K562 (cell line): ENCODE data around the gene ITGB2. TPM values are rescaled to one million over a fixed set of nuclear protein-coding genes. Genes with fewer than 3 reads are reported as not detected.
A peak's percentile ranks its signal among the peaks of the same experiment; 100 is the strongest.

Source experiments
- ATF7 ChIP-seq: fragments of 450-650 bp; IDR thresholded peaks from 2 replicates; pipeline ENCODE4 v1.7.1; 2014; ENCODE audit warnings: mild to moderate bottlenecking, moderate library complexity
- BACH1 ChIP-seq: fragments of 200-800 bp; sonication (Bioruptor generic); IDR thresholded peaks from 2 replicates; pipeline ENCODE4 v1.6.1; 2016; ENCODE audit warnings: missing genetic modification characterization, missing compliant biosample characterization
- EP300 ChIP-seq: IDR thresholded peaks from 2 replicates; pipeline ENCODE4 v1.6.1; 2012; ENCODE audit warnings: low read length, improper control_type of control experiment
- ETV1 ChIP-seq: fragments of 450-650 bp; conservative IDR thresholded peaks from 2 replicates; pipeline ENCODE4 v1.6.1; 2016; ENCODE audit warnings: missing genetic modification characterization, control low read depth, low read depth, missing compliant biosample characterization
- GABPA ChIP-seq: fragments of 200-800 bp; sonication (Bioruptor generic); conservative IDR thresholded peaks from 2 replicates; pipeline ENCODE4 v1.6.1; 2016; ENCODE audit warnings: low read depth, missing genetic modification characterization, missing compliant biosample characterization
- GABPB1 ChIP-seq: sonication (generic); formaldehyde crosslinking; IDR thresholded peaks from 2 replicates; pipeline ENCODE4 v1.8.0; 2022; ENCODE audit warnings: mild to moderate bottlenecking, missing genetic modification reagents
- MBD2 ChIP-seq: sonication (generic); IDR thresholded peaks from 2 replicates; pipeline ENCODE4 v1.6.1; 2016; ENCODE audit warnings: low read depth, borderline replicate concordance
- RCOR1 ChIP-seq, 2 experiments: IDR thresholded peaks; 2 replicates each; pipeline ENCODE4 v1.6.1; 2012; ENCODE audit warnings: low read depth in 2 of 2, low read length in 2 of 2, borderline replicate concordance in 1 of 2, improper control_type of control experiment in 1 of 2
- SMARCA4 ChIP-seq: fragments of 450-650 bp; IDR thresholded peaks from 2 replicates; pipeline ENCODE4 v1.6.1; 2016
- TBP ChIP-seq: optimal IDR thresholded peaks from 2 replicates; pipeline ENCODE3; 2011; ENCODE audit warnings: low read depth, low read length, improper control_type of control experiment
- ZNF644 ChIP-seq: fragments of 200-800 bp; sonication (Bioruptor generic); IDR thresholded peaks from 2 replicates; pipeline ENCODE4 v1.6.1; 2016; ENCODE audit warnings: low read depth, missing genetic modification characterization, missing compliant biosample characterization
- polyA plus RNA-seq, 8 experiments: library from polyadenylated mRNA; depleted of rRNA in 4 of 8; stranded (reverse) in 5 of 8; unstranded in 3 of 8; fragments of >200 nt; fragmentation: Nextera tagmentation in 2 of 8; fragmentation: Illumina TruSeq in 1 of 8; extraction: Ambion mirVana in 2 of 8; extraction: Trizol in 1 of 8; gene quantifications; 2 replicates each; pipeline versions ENCODE4 v1.2.1 to v1.2.3, GENCODE V29; 2011 to 2014; ENCODE audit warnings: inconsistent platforms in 1 of 8, missing spikeins in 1 of 8
- total RNA-seq, 7 experiments: library from RNA; depleted of rRNA in 6 of 7; stranded (reverse); fragments of >200 nt in 6 of 7; fragmentation: Illumina TruSeq in 2 of 7; extraction: Trizol in 2 of 7; gene quantifications; 2 replicates each; pipeline versions ENCODE4 v1.2.1 to v1.2.3, GENCODE V29; 2011 to 2021; ENCODE audit warnings: low replicate concordance in 1 of 7
- TF ChIP-seq, protein P1 (sequence below), 2 experiments: fragments of 450-650 bp; formaldehyde crosslinking in 1 of 2; IDR thresholded peaks; 2 replicates each; pipeline versions ENCODE4 v1.4.0 to v1.6.1; 2014 to 2020; ENCODE audit warnings: mild to moderate bottlenecking in 2 of 2, borderline replicate concordance in 1 of 2, low read depth in 1 of 2
- TF ChIP-seq, protein P2 (sequence below): sonication (generic); formaldehyde crosslinking; IDR thresholded peaks from 2 replicates; pipeline ENCODE4 v1.5.0; 2020; ENCODE audit warnings: missing genetic modification reagents
- TF ChIP-seq, protein P3 (sequence below), 2 experiments: IDR thresholded peaks; 2 replicates each; pipeline ENCODE4 v1.6.1; 2011; ENCODE audit warnings: borderline replicate concordance in 1 of 2, control low read depth in 1 of 2, low read depth in 1 of 2, low read length in 1 of 2, mild to moderate bottlenecking in 1 of 2, mixed read lengths in 1 of 2, moderate library complexity in 1 of 2; ENCODE audit not compliant: insufficient read depth in 1 of 2, insufficient read length in 1 of 2, poor library complexity in 1 of 2, severe bottlenecking in 1 of 2; ENCODE audit errors: extremely low read depth in 1 of 2
- TF ChIP-seq, protein P4 (sequence below), 2 experiments: fragments of 250-450 bp in 1 of 2; fragments of 450-650 bp in 1 of 2; sonication (Bioruptor Pico) in 1 of 2; IDR thresholded peaks; 2 replicates each; pipeline versions ENCODE4 v1.6.1 to v1.8.0; 2016 to 2021; ENCODE audit warnings: mild to moderate bottlenecking in 2 of 2, moderate library complexity in 2 of 2, missing compliant biosample characterization in 1 of 2, missing genetic modification characterization in 1 of 2

ITGB2 gene
- total and polyA plus RNA-seq, 9 of the 15 experiments (the other 6 are each of a cell fraction or from before 2014, with no cell fraction given), result 0.07 to 1.3 (median 0.51) TPM; not detected in 2

DNA sequence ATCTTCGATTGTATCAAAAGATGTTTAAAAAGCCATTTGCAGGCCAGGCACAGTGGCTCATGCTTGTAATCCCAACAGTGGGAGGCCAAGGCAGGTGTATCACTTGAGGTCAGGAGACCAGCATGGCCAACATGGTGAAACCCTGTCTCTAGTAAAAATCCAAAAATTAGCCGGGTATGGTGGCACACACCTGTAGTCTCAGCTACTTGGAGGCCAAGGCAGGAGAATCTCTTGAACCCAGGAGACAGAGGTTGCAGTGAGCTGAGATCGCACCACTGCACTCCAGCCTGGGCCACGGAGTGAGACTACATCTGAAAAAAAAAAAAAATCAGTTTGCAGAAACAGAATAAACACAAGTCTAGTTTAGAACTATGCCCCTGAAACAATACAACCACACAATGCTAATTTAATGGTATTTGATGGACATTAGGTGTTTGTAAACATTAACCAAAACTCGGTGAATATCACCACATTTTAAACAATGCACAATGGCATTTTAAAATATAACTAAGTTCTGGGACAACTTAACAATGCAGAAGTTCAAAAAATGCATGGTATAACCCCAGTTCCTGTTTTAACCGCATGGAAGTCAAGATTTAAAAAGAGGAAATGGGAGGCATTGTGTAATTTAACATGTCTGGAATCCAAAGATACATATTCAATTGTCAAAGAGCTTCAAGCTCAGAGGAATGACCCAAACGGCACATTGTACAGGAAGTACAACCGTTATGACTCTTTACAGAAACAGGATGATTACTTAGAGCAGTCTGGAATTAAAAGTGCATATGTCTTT lies 40.1 kb downstream of the ITGB2 start (continued):
- TF ChIP-seq, protein P1, sequence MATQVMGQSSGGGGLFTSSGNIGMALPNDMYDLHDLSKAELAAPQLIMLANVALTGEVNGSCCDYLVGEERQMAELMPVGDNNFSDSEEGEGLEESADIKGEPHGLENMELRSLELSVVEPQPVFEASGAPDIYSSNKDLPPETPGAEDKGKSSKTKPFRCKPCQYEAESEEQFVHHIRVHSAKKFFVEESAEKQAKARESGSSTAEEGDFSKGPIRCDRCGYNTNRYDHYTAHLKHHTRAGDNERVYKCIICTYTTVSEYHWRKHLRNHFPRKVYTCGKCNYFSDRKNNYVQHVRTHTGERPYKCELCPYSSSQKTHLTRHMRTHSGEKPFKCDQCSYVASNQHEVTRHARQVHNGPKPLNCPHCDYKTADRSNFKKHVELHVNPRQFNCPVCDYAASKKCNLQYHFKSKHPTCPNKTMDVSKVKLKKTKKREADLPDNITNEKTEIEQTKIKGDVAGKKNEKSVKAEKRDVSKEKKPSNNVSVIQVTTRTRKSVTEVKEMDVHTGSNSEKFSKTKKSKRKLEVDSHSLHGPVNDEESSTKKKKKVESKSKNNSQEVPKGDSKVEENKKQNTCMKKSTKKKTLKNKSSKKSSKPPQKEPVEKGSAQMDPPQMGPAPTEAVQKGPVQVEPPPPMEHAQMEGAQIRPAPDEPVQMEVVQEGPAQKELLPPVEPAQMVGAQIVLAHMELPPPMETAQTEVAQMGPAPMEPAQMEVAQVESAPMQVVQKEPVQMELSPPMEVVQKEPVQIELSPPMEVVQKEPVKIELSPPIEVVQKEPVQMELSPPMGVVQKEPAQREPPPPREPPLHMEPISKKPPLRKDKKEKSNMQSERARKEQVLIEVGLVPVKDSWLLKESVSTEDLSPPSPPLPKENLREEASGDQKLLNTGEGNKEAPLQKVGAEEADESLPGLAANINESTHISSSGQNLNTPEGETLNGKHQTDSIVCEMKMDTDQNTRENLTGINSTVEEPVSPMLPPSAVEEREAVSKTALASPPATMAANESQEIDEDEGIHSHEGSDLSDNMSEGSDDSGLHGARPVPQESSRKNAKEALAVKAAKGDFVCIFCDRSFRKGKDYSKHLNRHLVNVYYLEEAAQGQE (IDR thresholded peaks at IDR 0.05; ENCODE audit: borderline replicate concordance), result peak; percentile 60; the same call in 1 of the 2 replicates
- TF ChIP-seq, protein P1 (CRISPR knock-in tag; IDR thresholded peaks at IDR 0.05; ENCODE audit: low read depth), result no peak
- TF ChIP-seq, protein P2, sequence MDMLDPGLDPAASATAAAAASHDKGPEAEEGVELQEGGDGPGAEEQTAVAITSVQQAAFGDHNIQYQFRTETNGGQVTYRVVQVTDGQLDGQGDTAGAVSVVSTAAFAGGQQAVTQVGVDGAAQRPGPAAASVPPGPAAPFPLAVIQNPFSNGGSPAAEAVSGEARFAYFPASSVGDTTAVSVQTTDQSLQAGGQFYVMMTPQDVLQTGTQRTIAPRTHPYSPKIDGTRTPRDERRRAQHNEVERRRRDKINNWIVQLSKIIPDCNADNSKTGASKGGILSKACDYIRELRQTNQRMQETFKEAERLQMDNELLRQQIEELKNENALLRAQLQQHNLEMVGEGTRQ (CRISPR knock-in tag), result no peak
- TF ChIP-seq GABPB1 (CRISPR knock-in tag) (peak; percentile 61; the same call in 1 of the 2 replicates), TBP (no peak), EP300 (peak; percentile 76), RCOR1 (IDR thresholded peaks at IDR 0.05; ENCODE audit: borderline replicate concordance in 1 of 2, low read depth in 2 of 2, low read length in 2 of 2) (0 out of 4 replicates have a peak, but pooled peaks of 1 of the 2 experiments have one; percentile 29), GABPA (peak; percentile 69), SMARCA4 (peak; percentile 71), ZNF644 (tag) (peak; percentile 72; the same call in 1 of the 2 replicates), ETV1 (peak; percentile 46; the same call in 1 of the 2 replicates), MBD2 (no peak), BACH1 (tag) (0 out of 2 replicates have a peak, but pooled peaks have one; percentile 32), ATF7 (no peak; the same call in 1 of the 2 replicates)
- TF ChIP-seq, protein P3, sequence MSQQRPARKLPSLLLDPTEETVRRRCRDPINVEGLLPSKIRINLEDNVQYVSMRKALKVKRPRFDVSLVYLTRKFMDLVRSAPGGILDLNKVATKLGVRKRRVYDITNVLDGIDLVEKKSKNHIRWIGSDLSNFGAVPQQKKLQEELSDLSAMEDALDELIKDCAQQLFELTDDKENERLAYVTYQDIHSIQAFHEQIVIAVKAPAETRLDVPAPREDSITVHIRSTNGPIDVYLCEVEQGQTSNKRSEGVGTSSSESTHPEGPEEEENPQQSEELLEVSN (IDR thresholded peaks at IDR 0.05; ENCODE audit: borderline replicate concordance in 1 of 2, extremely low read depth in 1 of 2, insufficient read depth in 1 of 2, insufficient read length in 1 of 2, low read depth in 1 of 2, low read length in 1 of 2, poor library complexity in 1 of 2, severe bottlenecking in 1 of 2), result no peak
- TF ChIP-seq, protein P4, sequence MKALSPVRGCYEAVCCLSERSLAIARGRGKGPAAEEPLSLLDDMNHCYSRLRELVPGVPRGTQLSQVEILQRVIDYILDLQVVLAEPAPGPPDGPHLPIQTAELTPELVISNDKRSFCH (CRISPR knock-in tag; IDR thresholded peaks at IDR 0.05), result no peak
- TF ChIP-seq, protein P4 (tag; IDR thresholded peaks at IDR 0.05), result peak; percentile 19; the same call in 1 of the 2 replicates
